H1 (cell line): ENCODE results near the gene TAF11L4. TPM values are rescaled to one million over a fixed set of nuclear protein-coding genes. Genes with fewer than 3 reads are reported as not detected.
"Not testable (repeated sequence)": the region's sequence is repeated elsewhere in the genome, so short reads cannot be mapped to it uniquely, and the experiment has no call there.

ENCODE experiments used
- CTCF ChIA-PET: fragments of 300-600 bp; sonication (Branson Sonifier 250); formaldehyde crosslinking; loops from one replicate; lab custom pipeline; 2021; ENCODE audit not compliant: partially characterized antibody; lab: Charles Lee
- POLR2A ChIA-PET: fragments of 300-600 bp; sonication (Branson Sonifier 250); formaldehyde crosslinking; loops from one replicate; lab custom pipeline; 2021; ENCODE audit warnings: inconsistent platforms; ENCODE audit not compliant: partially characterized antibody; lab: Charles Lee
- DNase-seq, 2 experiments: peaks; one replicate each; pipeline versions ENCODE4 v3.0.0 to v3.0.0-alpha.2; 2010 to 2022; ENCODE audit warnings: low spot score in 2 of 2, low read depth in 1 of 2, mixed read lengths in 1 of 2
- FAIRE-seq: peaks from 2 replicates; lab custom pipeline; 2011; peaks lifted over from hg19 to GRCh38; lab: Jason Lieb, UNC
- H2AFZ ChIP-seq: 2 replicates; pipeline ENCODE4 v1.8.1; 2012; ENCODE audit warnings: low read length, inconsistent platforms
- H2AK5ac ChIP-seq: 2 replicates; pipeline ENCODE4 v1.6.1; 2013; ENCODE audit warnings: low read depth, low read length
- H2BK120ac ChIP-seq: replicated peaks from 2 replicates; pipeline ENCODE3; 2013; ENCODE audit warnings: low read depth, low read length, inconsistent platforms
- H2BK12ac ChIP-seq: 2 replicates; pipeline ENCODE4 v1.6.1; 2013; ENCODE audit warnings: low read depth, low read length
- H2BK15ac ChIP-seq: 2 replicates; pipeline ENCODE4 v1.6.1; 2013; ENCODE audit warnings: low read length
- H2BK20ac ChIP-seq: 2 replicates; pipeline ENCODE4 v1.6.1; 2013; ENCODE audit warnings: low read length
- H2BK5ac ChIP-seq: 2 replicates; pipeline ENCODE4 v1.6.1; 2013; ENCODE audit warnings: low read depth, low read length
- H3K14ac ChIP-seq: 2 replicates; pipeline ENCODE4 v1.6.1; 2013; ENCODE audit warnings: inconsistent platforms; ENCODE audit not compliant: insufficient read length
- H3K18ac ChIP-seq: 2 replicates; pipeline ENCODE4 v1.6.1; 2013; ENCODE audit warnings: low read length; ENCODE audit errors: extremely low read depth
- H3K23ac ChIP-seq: 2 replicates; pipeline ENCODE4 v1.6.1; 2013; ENCODE audit warnings: inconsistent platforms; ENCODE audit not compliant: insufficient read length
- H3K23me2 ChIP-seq: 2 replicates; pipeline ENCODE4 v1.6.1; 2013; ENCODE audit warnings: low read depth, low read length
- H3K27ac ChIP-seq: 2 replicates; pipeline ENCODE4 v1.6.1; 2011; ENCODE audit warnings: low read depth, low read length, inconsistent platforms
- H3K27me3 ChIP-seq, 4 experiments: replicated peaks in 1 of 4; 1 replicate in 1 of 4; 2 replicates in 3 of 4; pipeline versions ENCODE4 v1.6.1 to v1.8.1; 2011 to 2013; ENCODE audit warnings: low read length in 3 of 4, mild to moderate bottlenecking in 3 of 4, inconsistent platforms in 2 of 4, mixed read lengths in 2 of 4, moderate library complexity in 1 of 4; ENCODE audit not compliant: control insufficient read depth in 3 of 4, insufficient read depth in 3 of 4; ENCODE audit errors: extremely low read depth in 1 of 4
- H3K36me3 ChIP-seq, 4 experiments: 2 replicates each; pipeline versions ENCODE4 v1.6.1 to v1.8.1; 2011 to 2013; ENCODE audit warnings: mild to moderate bottlenecking in 4 of 4, low read length in 3 of 4, moderate library complexity in 2 of 4, control low read depth in 1 of 4, inconsistent platforms in 1 of 4; ENCODE audit not compliant: insufficient read depth in 4 of 4, control insufficient read depth in 2 of 4
- H3K4ac ChIP-seq: replicated peaks from 2 replicates; pipeline ENCODE3; 2013; ENCODE audit warnings: low read length, low read depth, mixed read lengths, inconsistent platforms; ENCODE audit not compliant: insufficient read length
- H3K4me1 ChIP-seq, 4 experiments: replicated peaks in 1 of 4; 1 replicate in 1 of 4; 2 replicates in 3 of 4; pipeline versions ENCODE4 v1.6.1 to v1.8.1; 2011 to 2013; ENCODE audit warnings: low read length in 3 of 4, inconsistent platforms in 2 of 4, mixed read lengths in 1 of 4; ENCODE audit not compliant: insufficient read depth in 4 of 4, control insufficient read depth in 3 of 4
- H3K4me2 ChIP-seq, 2 experiments: 2 replicates each; pipeline versions ENCODE4 v1.6.1 to v1.8.1; 2011 to 2013; ENCODE audit warnings: low read depth in 2 of 2, low read length in 2 of 2, control low read depth in 1 of 2, inconsistent platforms in 1 of 2, mild to moderate bottlenecking in 1 of 2; ENCODE audit not compliant: insufficient read depth in 1 of 2
- H3K4me3 ChIP-seq, 4 experiments: fragments of 200-600, 300-600 bp in 1 of 4; sonication (generic), shearing (Covaris generic), sonication (Bioruptor Twin) in 1 of 4; 2 replicates each; pipeline versions ENCODE4 v1.5.1 to v1.8.1; 2011 to 2016; ENCODE audit warnings: low read length in 4 of 4, low read depth in 3 of 4, control low read depth in 2 of 4, inconsistent platforms in 2 of 4, mild to moderate bottlenecking in 2 of 4, mixed read lengths in 1 of 4, moderate library complexity in 1 of 4; ENCODE audit not compliant: insufficient read depth in 2 of 4; ENCODE audit errors: extremely low read depth in 1 of 4
- H3K56ac ChIP-seq: replicated peaks from 2 replicates; pipeline ENCODE3; 2013; ENCODE audit warnings: low read depth, mild to moderate bottlenecking, mixed read lengths, low read length, inconsistent platforms; ENCODE audit not compliant: insufficient read length
- H3K79me1 ChIP-seq: 2 replicates; pipeline ENCODE4 v1.6.1; 2013; ENCODE audit warnings: low read depth, low read length, control low read depth
- H3K79me2 ChIP-seq, 2 experiments: 2 replicates each; pipeline versions ENCODE4 v1.6.1 to v1.8.1; 2012 to 2013; ENCODE audit warnings: low read length in 2 of 2, mild to moderate bottlenecking in 2 of 2, inconsistent platforms in 1 of 2; ENCODE audit not compliant: insufficient read depth in 2 of 2, control insufficient read depth in 1 of 2
- H3K9ac ChIP-seq, 4 experiments: replicated peaks in 1 of 4; 1 replicate in 1 of 4; 2 replicates in 3 of 4; pipeline versions ENCODE4 v1.6.1 to v1.8.1; 2011 to 2013; ENCODE audit warnings: low read depth in 3 of 4, low read length in 3 of 4, control low read depth in 2 of 4, mild to moderate bottlenecking in 2 of 4, moderate library complexity in 2 of 4, inconsistent platforms in 1 of 4; ENCODE audit errors: extremely low read depth in 1 of 4
- H3K9me3 ChIP-seq, 2 experiments: 2 replicates each; pipeline versions ENCODE4 v1.6.1 to v1.8.1; 2012 to 2013; ENCODE audit warnings: mild to moderate bottlenecking in 2 of 2, moderate library complexity in 2 of 2, control low read depth in 1 of 2, inconsistent platforms in 1 of 2, low read depth in 1 of 2, low read length in 1 of 2, mixed read lengths in 1 of 2; ENCODE audit not compliant: insufficient read depth in 2 of 2
- H4K20me1 ChIP-seq, 2 experiments: replicated peaks in 1 of 2; 2 replicates each; pipeline versions ENCODE3 to v1.8.1; 2011 to 2013; ENCODE audit warnings: inconsistent platforms in 2 of 2, low read length in 2 of 2, mild to moderate bottlenecking in 1 of 2; ENCODE audit not compliant: insufficient read depth in 2 of 2, control insufficient read depth in 1 of 2
- H4K5ac ChIP-seq: 2 replicates; pipeline ENCODE4 v1.6.1; 2013; ENCODE audit warnings: low read length, low read depth, mixed read lengths, inconsistent platforms; ENCODE audit not compliant: insufficient read length
- H4K8ac ChIP-seq: 2 replicates; pipeline ENCODE4 v1.8.0; 2013; ENCODE audit warnings: mild to moderate bottlenecking, moderate library complexity, low read length, inconsistent platforms; ENCODE audit not compliant: insufficient read depth; ENCODE audit errors: extremely low read depth
- H4K91ac ChIP-seq: replicated peaks from 2 replicates; pipeline ENCODE3; 2013; ENCODE audit warnings: low read length, mixed read lengths, inconsistent platforms; ENCODE audit not compliant: insufficient read length
- CEBPB ChIP-seq: IDR thresholded peaks from 2 replicates; pipeline ENCODE4 v1.6.1; 2012; ENCODE audit warnings: low read depth, low read length
- SIX5 ChIP-seq: IDR thresholded peaks from 2 replicates; pipeline ENCODE4 v1.6.1; 2011; ENCODE audit warnings: mild to moderate bottlenecking, low read depth, low read length
- SUZ12 ChIP-seq: fragments of 200-600 bp; sonication (generic); IDR thresholded peaks from 2 replicates; pipeline ENCODE4 v1.6.1; 2012; ENCODE audit warnings: mild to moderate bottlenecking, inconsistent platforms, low read length, moderate library complexity, mixed read lengths
- whole genome bisulfite sequencing, 2 experiments: shearing (Covaris generic) in 1 of 2; methylation state at CpG; one replicate each; pipeline versions ENCODE4 v1.1.6 to v1.1.7; 2013 to 2015; ENCODE audit warnings: low lambda C conversion rate in 2 of 2, mixed read lengths in 2 of 2, inconsistent platforms in 1 of 2, low coverage in 1 of 2, missing lambda C conversion rate in 1 of 2; ENCODE audit not compliant: insufficient replicate concordance in 2 of 2, insufficient coverage in 1 of 2, insufficient read length in 1 of 2; ENCODE audit errors: extremely low coverage in 1 of 2, missing lambda C conversion rate in 1 of 2; 5-methylcytosine and 5-hydroxymethylcytosine counted together
- polyA plus RNA-seq, 7 experiments: library from polyadenylated mRNA; depleted of rRNA in 3 of 7; stranded (reverse) in 5 of 7; unstranded in 2 of 7; fragments of >200 nt in 5 of 7; fragments of 200-250 nt in 2 of 7; gene quantifications; 1 replicate in 5 of 7; 2 replicates in 1 of 7; 4 replicates in 1 of 7; pipeline versions ENCODE4 v1.2.1 to v1.2.3, GENCODE V29; 2011 to 2013; ENCODE audit warnings: missing spikeins in 2 of 7, mixed read lengths in 2 of 7
- total RNA-seq: library from RNA; stranded (reverse); fragmentation: NEBNext Ultra II Directional; extraction: Animal tissue kit (Norgen Biotek cat#: 25700); gene quantifications from 2 replicates; pipeline ENCODE4 v1.2.1, GENCODE V29; 2021

The TAF11L4 gene
- total and polyA plus RNA-seq, 2 of the 8 experiments (the other 6 are each of a cell fraction or from before 2014, with no cell fraction given) = not detected

- H2BK12ac ChIP-seq = no peak overlapping the region
- no peak overlapping the region for H2BK15ac ChIP-seq
- no peak overlapping the region for H3K4ac ChIP-seq
- H4K91ac ChIP-seq = no peak overlapping the region
- POLR2A ChIA-PET = no interaction called here
- FAIRE-seq (no peak), DNase-seq (no peak)
- H3K79me1 ChIP-seq = no peaks in the 10 kb centered on the region
- 100% methylated on average over 1 of the region's 1 CpG; no CpG with 5 or more reads in 1 of the 2 experiments for WGBS, 2 experiments
- no peak overlapping the region for H3K9ac ChIP-seq
- TF ChIP-seq CEBPB = no peak
- no peak for TF ChIP-seq SIX5
- TF ChIP-seq SUZ12 = no peak
- H3K27me3 ChIP-seq = no peaks in the 10 kb centered on the region
- H3K23me2 ChIP-seq = no peaks in the 10 kb centered on the region
- no peak overlapping the region for H2AK5ac ChIP-seq
- H3K18ac ChIP-seq = no peak overlapping the region
- H3K4me1 ChIP-seq = no peaks in the 10 kb centered on the region
- H3K56ac ChIP-seq = no peak overlapping the region
- H3K9me3 ChIP-seq = no peaks in the 10 kb centered on the region
- no peak overlapping the region for H2BK120ac ChIP-seq
- H4K8ac ChIP-seq = no peak overlapping the region
- no peak overlapping the region for H3K23ac ChIP-seq
- H3K27ac ChIP-seq = no peak overlapping the region
- no peak overlapping the region for H2AFZ ChIP-seq
- H3K79me2 ChIP-seq = no peaks in the 10 kb centered on the region
- no peak overlapping the region for H2BK5ac ChIP-seq
- no peaks in the 10 kb centered on the region for H3K36me3 ChIP-seq
- H4K20me1 ChIP-seq = no peaks in the 10 kb centered on the region
- no peak overlapping the region for H3K14ac ChIP-seq
- CTCF ChIA-PET = no interaction called here
- no peak overlapping the region for H2BK20ac ChIP-seq
- H3K4me2 ChIP-seq = no peak overlapping the region
- H4K5ac ChIP-seq = no peak overlapping the region
- H3K4me3 ChIP-seq = no peak overlapping the region
Observed at GRCh38 chr5:17487174-17487512, 34.5 kb upstream of the TAF11L4 start.

DNA sequence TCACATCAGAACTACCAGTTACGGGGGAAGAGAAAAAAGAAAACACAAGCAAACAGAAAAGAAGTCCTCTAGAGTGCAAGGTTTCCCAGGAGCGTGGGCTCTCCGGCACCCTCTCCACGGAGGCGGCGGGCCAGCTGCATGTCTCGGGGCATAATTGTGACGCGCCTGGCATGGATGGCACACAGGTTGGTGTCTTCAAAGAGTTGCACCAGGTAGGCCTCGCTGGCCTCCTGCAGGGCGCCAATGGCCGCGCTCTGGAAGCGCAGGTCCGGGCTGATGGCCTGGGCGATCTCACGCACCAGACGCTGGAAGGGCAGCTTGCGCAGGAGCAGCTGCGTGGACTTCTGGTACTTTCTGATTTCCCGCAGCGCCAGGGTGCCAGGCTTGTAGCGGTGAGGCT lies 30.3 kb upstream of the TAF11L4 start:
- H2BK20ac ChIP-seq, CTCF ChIA-PET, H2BK12ac ChIP-seq, H3K36me3 ChIP-seq, H3K23me2 ChIP-seq, H3K4me1 ChIP-seq, POLR2A ChIA-PET, H3K27me3 ChIP-seq, H2AFZ ChIP-seq, H3K14ac ChIP-seq, H3K79me2 ChIP-seq, H4K5ac ChIP-seq, DNase-seq, H2AK5ac ChIP-seq, H2BK15ac ChIP-seq, H4K20me1 ChIP-seq, H3K4me3 ChIP-seq, H2BK120ac ChIP-seq, H3K18ac ChIP-seq, H4K91ac ChIP-seq, H3K9me3 ChIP-seq, H3K56ac ChIP-seq, H3K79me1 ChIP-seq, H3K9ac ChIP-seq, H2BK5ac ChIP-seq, H4K8ac ChIP-seq, H3K23ac ChIP-seq, H3K4ac ChIP-seq, FAIRE-seq, H3K4me2 ChIP-seq, H3K27ac ChIP-seq: not testable (repeated sequence)
- WGBS, 2 experiments = 92% methylated on average over 13 of the region's 23 CpGs; no CpG with 5 or more reads in 1 of the 2 experiments
